Astrocyte (in vitro differentiated cells and primary cell): Measurements from ENCODE around the gene ATL1.

Experiments used
- CTCF ChIP-seq: IDR thresholded peaks from 2 replicates; pipeline ENCODE4 v1.5.1; 2011; ENCODE audit warnings: low read depth, mild to moderate bottlenecking, inconsistent platforms, low read length, moderate library complexity; ENCODE audit not compliant: insufficient read depth
- EZH2 ChIP-seq: IDR thresholded peaks from 2 replicates; pipeline ENCODE4 v1.6.1; 2012; ENCODE audit warnings: mild to moderate bottlenecking, low read length, inconsistent platforms; ENCODE audit not compliant: insufficient read depth

GRCh38 chr14:50607181-50607580, 47.2 kb downstream of the ATL1 start:
- TF ChIP-seq CTCF: no peak
- no peak for TF ChIP-seq EZH2
